Measurements from ENCODE around the gene OR51B6. TPM values are rescaled to one million over a fixed set of nuclear protein-coding genes. Genes with fewer than 3 reads are reported as not detected.
"Not testable (repeated sequence)": the region's sequence is repeated elsewhere in the genome, so short reads cannot be mapped to it uniquely, and the experiment has no call there.

The OR51B6 gene, protein sequence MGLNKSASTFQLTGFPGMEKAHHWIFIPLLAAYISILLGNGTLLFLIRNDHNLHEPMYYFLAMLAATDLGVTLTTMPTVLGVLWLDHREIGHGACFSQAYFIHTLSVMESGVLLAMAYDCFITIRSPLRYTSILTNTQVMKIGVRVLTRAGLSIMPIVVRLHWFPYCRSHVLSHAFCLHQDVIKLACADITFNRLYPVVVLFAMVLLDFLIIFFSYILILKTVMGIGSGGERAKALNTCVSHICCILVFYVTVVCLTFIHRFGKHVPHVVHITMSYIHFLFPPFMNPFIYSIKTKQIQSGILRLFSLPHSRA
- total RNA-seq, result not detected

DNA sequence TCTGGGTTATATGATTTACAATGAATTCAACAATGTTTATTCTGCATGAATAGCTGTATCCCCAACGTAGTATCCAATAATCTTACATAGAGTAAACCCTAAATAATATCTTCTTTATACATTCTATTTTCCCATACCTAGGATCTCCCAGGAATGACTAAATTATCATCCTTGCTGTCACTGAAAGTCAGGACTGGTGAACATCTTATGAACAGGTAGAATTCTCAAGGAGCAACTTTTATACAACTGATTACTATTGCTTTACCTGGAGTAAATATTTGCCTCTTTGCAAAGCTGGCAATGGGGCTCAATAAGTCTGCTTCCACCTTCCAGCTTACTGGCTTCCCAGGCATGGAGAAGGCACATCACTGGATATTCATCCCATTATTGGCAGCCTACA, at the start of gene OR51B6:
TSS of gene OR51B6 (plus strand) at position 301 of the 400 bp plus-strand sequence. CDS start at position 301, 0 bp downstream.
- no peak for ATAC-seq
- DNase-seq (ENCODE audit: low spot score), result no peak

DNA sequence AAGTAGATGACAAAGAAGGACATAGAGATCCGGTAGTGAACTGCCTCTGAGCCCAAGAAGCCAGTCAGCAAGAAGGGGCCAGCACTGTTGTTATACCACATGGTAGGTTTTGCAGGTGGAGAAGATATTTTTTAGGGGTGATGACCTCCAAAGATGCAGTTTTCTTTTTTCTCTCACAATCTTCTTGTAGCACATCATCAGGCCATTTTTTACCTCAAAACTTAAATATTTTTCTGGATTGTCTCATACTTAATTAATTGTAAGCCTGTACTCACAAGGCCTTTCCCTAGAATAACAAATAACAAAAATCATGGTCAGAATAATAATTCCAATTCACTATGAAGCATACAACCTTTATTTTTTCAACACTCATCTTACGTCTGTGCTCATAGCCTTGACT, 49.5 kb upstream of the OR51B6 start, which contains the start of gene OR51B4:
TSS of gene OR51B4 (minus strand) at position 101 of the 400 bp plus-strand sequence. CDS start at position 101, 0 bp downstream.
- DNase-seq (ENCODE audit: low spot score) (no peak), ATAC-seq (no peak)

DNA sequence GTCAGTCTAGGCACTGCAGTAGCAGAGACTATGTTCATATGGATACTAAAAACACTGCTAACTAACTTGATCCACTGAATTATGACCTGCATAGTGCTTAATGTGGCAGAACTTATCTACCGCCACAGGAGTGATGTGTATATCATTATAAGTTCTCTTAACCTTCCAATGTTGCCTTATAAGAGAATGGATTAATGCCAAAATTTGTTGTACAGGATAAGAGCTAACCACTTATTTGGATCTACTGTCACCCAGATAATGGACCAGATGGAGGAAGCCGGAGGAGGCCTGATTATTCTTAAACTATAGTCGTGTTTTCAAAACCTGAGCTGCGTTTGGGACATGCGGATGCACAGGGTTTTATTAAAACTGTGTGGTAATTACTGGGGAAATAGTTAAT, 47.7 kb upstream of the OR51B6 start:
- DNase-seq (ENCODE audit: low spot score), result no peak
- ATAC-seq, result no peak

DNA sequence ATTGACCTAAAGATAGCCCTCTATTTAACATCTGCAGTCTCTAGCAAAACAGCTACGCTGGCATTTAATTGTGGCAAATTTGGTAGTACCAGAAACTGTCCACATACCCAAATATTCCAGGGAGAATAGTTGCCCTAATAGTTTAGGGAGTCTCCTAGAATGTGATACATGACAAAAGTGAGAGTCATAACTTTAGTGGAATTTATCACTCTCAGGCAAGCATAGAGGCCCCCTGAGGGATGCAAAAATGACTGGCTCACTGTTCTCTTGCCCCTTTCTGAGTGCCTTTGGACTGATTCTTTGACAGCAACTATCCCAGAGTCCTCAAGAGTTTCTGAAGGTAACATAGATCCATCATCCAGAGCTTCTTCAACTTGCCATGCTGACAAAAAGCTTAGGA, 47.3 kb upstream of the OR51B6 start:
- DNase-seq (ENCODE audit: low spot score), result no peak
- no peak for ATAC-seq

DNA sequence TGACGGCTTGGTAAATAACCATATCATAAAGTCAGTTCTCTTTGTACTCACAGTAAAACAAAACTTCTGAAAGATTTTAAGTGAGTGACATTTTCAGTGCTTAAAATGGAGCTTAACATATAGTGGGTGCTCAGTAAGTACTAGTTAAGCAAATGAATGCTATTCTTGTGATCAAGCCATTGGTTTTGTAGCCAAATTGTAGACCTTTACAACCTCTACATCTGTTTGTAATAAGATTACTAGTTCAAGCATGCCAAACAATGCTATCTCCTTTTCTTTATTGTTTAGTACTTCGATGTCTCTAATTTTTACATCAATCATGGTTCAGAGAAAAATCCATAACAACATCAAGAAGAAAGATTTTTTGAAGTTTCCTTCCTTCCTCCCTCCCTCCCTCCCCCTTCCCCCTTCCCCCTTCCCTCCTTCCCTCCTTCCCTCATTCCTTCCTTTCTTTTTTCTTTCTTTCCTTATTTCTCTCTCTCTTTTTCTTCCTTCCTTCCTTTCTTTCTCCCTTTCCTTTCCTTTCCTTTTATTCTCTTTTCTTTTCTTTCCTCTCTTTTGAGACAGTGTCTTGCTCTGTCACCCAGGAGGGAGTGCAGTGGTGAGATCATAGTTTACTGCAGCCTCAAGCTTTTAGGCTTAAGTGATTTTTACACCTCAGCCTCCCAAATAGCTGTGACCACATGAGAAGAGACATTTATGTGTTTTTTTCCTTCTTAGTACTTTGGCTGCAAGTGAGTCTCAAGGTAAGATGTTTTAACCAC, 43.9 kb upstream of the OR51B6 start:
- no peak for ATAC-seq
- no peak for DNase-seq (ENCODE audit: low spot score)

DNA sequence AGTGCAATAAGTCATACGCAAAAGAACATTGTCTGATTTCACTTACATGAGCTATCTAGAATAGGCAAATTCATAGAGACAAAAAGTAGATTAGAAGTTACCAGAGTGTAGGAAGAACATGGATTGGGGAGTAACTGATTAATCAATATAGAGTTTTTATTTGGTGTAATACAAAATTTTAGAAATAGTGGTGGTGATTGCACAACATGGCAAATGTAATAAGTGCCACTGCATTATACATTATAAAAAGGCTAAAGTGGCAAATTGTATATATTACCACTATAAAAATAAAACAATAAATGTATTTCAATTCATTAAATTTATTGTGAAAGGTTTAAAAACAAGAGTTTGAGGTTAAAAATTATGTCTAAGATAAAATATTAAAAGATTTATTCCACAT, 40.9 kb upstream of the OR51B6 start:
- no peak for DNase-seq (ENCODE audit: low spot score)
- ATAC-seq, result no peak

DNA sequence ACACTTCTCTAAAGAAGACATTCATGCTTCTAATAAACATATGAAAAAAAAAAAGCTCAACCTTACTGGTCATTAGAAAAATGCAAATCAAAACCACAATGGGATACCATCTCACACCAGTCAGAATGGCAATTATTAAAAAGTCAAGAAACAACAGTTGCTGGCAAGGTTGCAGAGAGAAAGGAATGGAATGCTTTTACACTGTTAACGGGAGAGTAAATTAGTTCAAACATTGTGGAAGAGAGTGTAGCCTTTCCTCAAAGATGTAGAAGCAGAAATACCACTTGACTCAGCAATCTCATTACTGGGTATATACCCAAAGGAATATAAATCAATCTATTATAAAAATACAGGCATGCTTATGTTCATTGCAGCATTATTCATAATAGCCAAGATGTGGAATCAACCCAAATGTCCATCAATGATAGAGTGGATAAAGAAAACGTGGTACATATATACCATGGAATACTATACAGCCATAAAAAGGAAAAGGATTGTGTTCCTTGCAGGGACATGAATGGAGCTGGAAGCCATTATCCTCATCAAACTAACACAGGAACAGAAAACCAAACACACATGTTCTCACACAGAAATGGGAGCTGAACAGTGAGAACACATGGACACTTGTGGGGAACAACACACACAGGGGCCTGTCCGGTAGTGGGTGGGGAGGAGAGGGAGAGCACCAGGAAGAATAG, 37.8 kb upstream of the OR51B6 start:
- not testable (repeated sequence) for ATAC-seq; DNase-seq (ENCODE audit: low spot score)

DNA sequence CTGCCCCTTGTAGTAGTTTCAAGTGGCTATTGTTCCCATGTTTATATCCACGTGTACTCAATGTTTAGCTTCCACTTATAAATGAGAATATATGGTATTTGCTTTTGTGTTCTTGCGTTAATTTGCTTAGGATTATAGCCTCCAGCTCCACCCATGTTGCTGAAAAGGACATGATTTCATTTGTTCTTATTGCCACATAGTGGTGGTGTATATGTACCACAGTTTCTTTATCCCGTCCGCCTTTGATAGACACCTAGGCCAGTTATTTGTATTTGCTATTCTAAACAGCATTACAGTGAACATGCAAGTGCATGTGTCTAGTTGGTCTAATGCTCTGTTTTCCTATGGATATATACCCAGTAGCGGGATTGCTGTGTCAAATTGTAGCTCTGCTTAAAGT, 34.0 kb upstream of the OR51B6 start:
- no peak for ATAC-seq
- DNase-seq (ENCODE audit: low spot score), result no peak

DNA sequence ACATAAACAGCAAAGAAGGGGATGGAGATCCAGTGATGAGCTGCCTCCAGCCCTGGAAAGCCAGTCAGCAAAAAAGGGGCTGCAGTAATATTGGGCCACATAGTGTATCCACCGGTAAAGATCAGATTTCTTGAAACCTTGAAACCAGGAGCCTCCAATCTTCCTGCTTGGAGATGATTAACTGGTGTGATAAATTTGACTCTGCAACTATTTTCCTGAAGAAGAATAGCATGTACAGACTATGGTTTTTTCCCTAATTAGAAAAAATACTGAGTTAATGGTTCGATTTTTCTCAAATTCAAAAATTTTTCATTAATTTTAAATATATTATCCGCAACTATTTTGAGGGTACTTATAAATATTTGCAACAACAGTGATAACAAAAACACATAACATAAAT, 27.1 kb upstream of the OR51B6 start, which contains the start of gene OR51B2:
TSS of gene OR51B2 (minus strand) at position 101 of the 400 bp plus-strand sequence. CDS start at position 101, 0 bp downstream.
- ATAC-seq (no peak), DNase-seq (ENCODE audit: low spot score) (no peak)

DNA sequence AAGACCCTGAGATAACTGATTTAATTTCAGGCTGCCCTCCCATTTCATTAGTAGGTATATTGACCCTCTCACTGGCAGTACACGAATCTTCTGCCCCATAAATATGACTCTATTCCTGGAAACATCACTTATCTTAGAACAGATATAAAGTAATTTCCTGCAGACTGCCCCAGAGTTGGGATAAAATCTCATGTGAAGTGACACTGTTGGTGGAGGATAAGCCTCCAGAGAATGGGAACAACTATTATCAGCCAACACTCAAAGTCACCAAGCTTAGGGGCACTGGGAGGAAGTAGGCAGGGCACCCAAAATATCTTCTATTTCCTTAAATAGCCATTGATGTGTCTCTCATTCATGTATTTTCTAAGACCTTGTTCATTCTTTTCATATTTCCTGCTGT, 16.1 kb upstream of the OR51B6 start:
- DNase-seq (ENCODE audit: low spot score), result no peak
- ATAC-seq, result no peak

DNA sequence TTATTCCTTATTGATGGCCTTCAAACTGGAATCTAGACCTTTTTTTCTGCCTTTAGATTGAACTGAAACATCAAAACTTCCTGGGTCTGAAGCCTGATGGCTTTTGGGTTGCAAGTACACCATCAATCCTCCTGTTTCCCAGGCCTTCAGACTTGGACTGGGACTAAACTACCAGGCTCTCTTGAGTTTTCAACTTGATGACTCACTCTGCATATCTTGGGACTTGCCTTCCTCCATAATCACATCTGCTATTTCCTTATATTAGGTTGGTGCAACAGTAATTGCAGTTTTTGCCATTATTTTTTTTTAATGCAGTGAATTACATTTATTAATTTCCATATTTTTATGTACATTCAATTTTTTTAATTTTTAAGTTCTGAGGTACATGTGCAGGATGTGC, 15.0 kb upstream of the OR51B6 start:
- no peak for ATAC-seq
- no peak for DNase-seq (ENCODE audit: low spot score)

DNA sequence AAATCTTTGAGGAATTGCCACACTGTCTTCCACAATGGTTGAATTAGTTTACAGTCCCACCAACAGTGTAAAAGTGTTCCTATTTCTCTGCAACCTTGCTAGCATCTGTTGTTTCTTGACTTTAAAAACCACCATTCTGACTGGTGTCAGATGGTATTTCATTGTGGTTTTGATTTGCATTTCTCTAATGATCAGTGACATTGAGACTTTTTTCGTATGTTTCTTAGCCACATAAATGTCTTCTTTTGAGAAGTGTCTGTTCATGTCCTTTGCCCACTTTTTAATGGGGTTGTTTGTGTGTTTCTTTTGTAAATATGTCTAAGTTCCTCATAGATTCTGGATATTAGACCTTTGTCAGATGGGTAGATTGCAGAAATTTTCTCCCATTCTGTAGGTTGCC, 14.1 kb upstream of the OR51B6 start:
- ATAC-seq; DNase-seq (ENCODE audit: low spot score): not testable (repeated sequence)

DNA sequence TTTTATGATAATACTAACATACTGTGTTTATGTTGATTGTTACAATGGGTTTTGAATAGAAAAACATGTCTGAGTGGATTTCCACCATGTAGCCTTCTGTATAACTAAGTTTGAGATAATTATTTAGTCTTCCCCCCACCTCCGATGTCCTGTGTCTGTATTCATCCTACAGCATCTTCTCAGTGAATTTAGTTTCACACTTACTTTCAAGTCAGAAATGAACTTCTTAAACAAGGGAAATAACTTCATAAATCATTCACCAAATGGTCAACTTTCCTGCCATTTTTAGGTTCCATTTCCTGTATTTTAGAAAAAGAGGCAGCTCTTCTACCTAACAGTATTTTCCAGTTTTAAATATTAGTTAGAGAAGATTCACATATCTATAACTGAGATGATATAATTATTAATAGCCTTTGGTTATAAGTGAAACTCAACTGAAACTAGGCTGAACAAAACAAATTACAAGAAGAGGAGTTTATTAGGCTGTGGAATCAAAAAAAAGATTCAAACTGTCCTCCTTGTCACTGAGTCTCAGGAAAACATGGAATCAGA, 11.5 kb upstream of the OR51B6 start:
- DNase-seq (ENCODE audit: low spot score) (no peak), ATAC-seq (no peak)

DNA sequence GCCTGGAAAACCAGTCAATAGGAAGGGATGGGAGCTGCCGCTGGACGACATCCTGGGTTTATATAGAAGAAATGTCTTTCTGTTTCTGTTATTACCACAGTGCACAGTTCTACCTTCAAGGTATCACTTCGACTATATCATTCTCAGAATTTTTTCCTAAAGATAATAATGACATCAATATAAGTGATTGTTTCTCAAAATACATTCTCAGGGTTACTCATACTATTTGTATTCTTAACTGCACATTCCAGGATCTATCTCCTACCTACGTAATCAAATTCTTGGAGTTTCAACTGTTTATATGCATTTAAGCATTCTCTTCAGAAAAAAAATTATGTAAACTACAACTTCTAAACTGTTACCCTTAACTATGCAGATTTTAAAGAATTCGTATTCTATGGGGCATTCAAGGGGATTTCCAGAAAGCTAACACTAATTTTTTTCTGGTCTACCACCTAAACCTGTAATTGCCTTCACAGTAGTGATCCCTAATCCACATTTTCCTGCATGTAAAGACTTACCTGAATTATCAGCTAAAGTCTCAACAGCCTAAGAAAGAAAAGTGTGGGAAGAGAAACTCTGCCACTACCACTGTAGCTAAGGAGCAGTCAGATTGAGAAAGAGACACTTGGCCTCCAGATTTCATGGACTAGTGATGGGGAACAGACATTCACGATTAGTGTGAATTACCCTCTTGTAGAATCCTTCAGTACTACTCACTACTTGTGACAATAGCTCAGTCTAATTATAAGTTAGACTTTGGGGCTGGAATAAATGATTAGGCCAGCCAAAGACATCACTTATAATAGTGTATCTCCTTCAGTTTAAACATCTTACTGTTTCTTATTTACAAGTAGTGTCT, 7.6 kb upstream of the OR51B6 start, which contains the start of gene OR51B5:
TSS of gene OR51B5 (minus strand) at position 51 of the 862 bp plus-strand sequence. CDS start at position 51, 0 bp downstream.
- ATAC-seq, result no peak
- no peak for DNase-seq (ENCODE audit: low spot score)

DNA sequence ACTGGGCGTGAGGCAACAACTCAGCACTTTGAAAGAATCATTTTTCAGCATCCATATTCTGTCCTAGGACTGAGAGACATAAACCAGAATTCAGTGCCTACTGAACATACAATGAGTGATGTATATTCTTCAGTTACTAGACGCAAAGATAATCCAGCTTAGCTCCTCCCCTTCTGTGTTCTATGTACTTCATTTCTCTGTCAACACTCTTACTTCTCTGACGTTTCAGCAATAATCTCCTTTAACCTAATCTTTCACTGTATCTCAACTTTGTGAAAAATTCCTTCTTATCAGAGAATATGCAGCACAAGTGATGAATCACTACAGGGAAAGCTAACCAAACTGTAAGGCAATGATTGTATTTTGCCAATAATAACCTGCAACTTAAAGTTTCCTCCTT, 5.5 kb upstream of the OR51B6 start:
- no peak for ATAC-seq
- no peak for DNase-seq (ENCODE audit: low spot score)

DNA sequence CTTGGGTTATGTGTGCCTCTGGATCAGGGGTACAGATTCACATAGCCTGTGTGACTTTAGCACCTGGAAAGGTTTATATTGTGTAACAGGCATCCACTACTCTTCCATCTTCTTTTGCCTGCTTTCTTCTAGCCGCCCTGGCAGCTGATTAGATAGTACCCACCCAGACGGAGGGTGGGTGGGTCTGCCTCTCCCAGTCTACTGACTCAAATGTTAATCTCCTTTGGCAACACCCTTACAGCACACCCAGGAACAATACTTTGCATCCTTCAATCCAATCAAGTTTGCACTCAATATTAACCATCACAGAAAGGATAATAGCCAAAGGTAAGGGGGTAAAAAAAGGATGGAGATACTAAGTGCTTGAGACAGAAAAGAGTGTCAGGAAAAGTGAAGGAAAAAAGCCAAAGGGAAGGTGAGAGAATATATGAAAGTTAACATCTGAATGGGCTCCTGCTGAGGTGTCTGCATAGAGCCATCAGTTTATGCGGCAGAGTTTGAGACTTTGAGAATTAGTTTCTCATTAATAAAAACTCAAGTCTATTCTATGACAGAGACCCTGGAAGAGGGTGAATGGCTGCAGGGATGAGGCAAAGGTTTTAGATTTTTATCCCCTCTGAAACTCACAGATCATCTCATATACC, 2.6 kb upstream of the OR51B6 start:
- no peak for DNase-seq (ENCODE audit: low spot score)
- ATAC-seq, result no peak

DNA sequence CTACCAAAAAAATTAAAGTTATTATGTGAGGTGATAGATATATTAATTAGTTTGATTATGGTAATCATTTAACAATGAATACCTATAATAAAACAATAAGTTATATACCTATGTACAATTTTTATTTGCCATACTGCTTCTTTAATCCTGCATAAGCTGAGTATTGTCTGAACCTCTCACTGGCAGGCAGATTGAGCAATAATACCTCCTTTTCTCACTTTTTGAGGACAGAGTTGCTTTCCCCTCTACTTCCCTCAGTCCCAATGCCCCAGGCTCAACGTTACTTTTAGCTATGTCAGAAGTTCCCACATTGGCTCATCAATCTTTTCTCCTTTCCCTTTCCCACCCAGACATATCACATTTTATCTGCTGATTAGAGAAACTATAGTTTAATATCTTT, 1.8 kb upstream of the OR51B6 start:
- ATAC-seq, result no peak
- no peak for DNase-seq (ENCODE audit: low spot score)

DNA sequence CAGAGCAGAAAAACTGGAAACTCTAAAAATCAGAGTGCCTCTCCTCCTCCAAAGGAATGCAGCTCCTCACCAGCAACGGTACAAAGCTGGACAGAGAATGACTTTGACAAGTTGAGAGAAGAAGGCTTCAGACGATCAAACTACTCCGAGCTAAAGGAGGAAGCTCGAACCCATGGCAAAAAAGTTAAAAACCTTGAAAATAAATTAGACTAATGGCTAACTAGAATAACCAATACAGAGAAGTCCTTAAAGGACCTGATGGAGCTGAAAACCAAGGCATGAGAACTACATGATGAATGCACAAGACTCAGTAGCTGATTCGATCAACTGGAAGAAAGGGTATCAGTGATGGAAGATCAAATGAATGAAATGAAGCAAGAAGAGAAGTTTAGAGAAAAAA, 4.7 kb downstream of the OR51B6 start:
- ATAC-seq; DNase-seq (ENCODE audit: low spot score): not testable (repeated sequence)

DNA sequence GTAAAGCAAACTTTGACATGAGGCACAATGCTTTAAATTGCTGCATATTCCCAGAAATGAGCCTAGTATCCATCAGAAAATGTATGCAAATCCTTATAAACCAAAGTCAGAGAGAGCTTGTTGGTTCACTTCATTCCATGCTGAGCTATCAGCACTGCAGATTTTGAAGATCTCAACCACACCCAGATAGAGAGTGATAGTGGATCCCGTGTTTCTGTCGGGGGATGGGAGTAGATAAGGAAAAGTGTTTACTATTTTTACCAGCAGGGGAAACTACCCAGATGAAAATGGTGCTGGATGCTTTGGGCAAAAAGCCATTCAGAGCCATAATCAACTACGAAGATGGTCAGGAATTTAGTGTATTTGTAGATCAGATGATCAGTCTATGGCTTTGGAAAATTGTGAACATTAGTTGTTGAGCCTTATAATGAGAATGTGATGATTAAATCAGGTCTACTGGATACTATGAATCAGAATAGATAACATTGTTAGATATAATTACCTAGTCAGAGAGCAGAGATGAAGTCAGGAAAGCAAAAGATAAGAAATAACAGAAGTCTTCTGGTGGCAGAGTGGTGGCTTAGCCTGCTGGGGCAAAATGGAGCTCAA, 10.8 kb downstream of the OR51B6 start:
- DNase-seq (ENCODE audit: low spot score), result no peak
- no peak for ATAC-seq

All from left lobe of liver (tissue), 2 donors.